Activated T-cell treated with anti-CD3 and anti-CD28 coated beads, Interleukin-2, amount 50 U/mL, for 48 hours (primary cell): Measurements from ENCODE around the gene SH2D4B.

Experiments
- DNase-seq, 2 experiments: peaks; one replicate each; pipeline ENCODE4 v3.0.0-alpha.2; 2020

Gene SH2D4B

DNA sequence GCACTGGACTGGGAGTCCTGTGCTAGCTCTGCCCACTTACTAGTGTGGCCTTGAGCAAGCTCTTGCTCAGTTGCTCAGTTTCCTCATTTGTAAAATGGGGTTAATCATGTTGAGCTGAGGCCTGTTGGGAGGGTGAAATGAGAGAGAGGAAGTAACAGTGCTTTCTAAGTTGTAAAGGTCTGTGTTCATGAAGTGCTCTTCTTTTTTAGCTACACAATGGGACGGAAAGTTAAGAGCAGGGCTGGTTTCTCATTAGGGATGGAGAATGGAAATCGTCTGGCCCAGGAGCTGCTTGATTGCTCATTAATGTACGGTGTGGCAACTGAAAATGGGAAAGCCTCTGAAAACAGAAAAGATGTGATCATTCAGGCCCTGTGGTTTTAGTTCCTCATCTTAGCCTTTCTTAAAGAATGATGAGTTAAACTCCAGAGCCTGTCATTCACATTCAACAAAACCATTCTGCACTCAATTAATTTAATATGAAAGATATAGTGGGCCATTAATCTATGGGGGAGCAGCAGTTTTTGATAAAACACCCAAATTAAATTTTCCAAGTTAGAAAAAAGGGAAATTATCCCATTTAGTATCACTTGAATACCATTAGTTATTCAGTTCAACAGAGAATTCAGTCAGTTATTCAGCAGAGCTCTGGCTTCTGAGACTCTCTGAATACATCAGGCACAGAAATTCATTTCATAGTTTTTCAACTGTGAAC is 60.5 kb downstream of the SH2D4B start:
- no peak for DNase-seq

DNA sequence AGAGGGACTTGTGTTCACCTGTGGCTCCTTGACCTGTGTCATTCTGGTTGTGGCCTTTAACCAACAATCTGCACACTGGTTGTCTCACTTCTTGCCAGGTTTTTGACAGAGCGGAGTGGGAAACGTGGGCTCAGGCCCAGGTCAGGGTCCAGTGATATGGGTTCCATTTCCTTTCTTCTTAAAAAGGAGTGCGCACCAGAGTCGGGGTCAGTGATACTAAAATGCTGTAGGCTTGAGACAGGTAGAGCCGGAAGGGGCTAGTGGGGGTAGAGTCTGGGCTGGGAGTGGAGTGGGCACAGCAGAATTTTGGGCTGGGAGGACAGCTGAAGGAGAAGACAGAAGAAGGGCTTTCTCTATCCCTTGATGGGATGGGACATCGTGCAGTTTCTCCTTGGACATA is 61.2 kb downstream of the SH2D4B start:
- no peak for DNase-seq

DNA sequence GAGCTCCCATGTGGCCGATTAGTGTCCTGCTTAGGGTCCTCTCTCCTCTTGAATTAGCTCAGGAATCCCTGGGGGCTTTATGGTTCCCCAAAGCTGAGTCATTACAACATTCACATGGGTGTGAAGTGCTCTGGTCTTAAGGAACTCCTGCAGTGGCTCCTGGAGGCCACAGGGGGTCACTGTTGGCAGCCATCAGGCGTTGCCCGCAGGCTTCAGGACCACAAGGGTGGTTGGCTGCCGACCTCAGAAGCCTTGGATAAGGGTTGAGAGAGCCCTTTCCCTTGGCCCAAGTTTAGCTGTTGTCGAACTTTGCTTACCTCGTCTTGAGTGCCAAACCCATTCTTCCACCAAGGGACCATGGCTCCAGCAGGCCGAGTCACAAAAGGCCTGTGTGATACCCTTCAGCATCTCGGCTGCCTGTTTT is 61.7 kb downstream of the SH2D4B start:
- DNase-seq = peak; percentile 41 to 59

DNA sequence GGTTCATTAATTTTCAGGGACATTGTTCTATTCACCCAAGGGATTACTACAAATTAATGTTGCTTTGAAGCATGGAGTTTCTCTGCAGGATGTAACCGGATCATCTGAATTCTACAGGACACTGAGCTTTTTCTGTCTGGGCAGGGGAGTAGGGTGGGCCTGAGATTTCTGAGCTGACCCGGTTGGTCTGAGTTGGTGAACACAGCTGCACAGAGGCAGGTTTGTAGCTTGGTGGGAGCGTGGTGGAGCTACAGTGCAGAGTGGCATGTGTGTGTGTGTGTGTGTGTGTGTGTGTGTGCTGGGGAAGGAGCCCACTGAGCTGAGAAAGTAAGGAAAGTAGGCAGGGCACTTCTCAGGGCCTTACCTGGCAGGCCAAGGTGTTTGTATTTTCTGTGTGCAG is 62.6 kb downstream of the SH2D4B start:
- DNase-seq = no peak

DNA sequence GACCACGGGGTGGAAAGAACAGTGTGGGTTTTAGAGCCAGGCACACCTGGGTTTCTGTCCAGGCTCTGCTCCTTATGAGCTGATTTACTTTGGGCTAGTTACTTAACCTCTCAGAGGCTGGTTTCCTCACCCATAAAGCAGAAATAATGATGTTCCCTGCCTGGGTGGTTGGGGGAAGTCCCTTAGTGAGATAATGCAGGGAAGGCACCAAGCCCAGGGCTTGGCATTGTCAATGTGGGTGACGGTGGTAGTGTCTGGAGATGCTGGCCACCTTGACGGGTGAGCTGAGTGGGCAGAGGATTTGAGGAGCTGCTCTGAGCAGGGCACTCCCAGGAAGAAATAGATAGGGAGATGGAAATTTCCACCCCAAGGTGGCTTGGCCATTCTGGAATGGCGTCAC is 65.2 kb downstream of the SH2D4B start:
- no peak for DNase-seq

DNA sequence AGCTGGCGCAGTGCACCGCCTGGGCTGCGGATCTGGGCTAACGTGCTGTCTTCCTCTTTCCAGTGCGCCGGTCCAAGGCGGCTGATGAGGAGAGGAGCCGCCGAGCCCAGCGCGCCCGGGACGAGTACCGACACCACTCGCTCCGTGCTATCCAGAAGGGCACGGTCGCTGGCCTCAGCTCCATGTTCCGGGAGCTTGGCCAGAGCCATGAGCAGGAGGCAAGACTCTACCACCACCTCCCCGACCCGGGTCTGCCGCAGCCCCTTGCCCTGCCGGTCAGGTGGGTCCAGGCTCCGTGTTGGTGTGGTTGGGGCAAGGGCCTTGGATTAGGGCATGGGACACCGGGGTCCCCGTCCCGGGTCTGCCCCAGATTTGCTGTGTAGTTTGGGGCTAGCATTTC is 65.8 kb downstream of the SH2D4B start:
- no peak for DNase-seq

DNA sequence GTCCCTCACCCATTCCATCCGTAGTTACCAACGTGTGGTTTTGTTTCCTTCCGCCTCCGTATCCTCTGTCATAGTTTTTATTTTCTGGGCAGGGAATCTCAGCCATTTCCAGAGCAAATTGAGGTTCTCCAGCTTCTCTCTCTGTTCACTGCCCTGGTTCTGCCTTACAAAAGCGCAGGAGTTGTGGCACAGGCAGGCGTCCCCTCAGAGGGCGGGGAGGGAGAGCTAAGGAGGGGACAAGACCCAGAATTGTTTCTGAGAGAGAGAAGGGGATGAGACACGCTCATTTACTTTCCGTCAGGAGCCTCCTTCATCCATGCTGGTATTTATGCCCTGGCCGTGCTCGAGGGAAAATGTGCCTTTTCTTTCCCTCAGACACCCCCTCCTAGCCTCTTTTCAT is 71.0 kb downstream of the SH2D4B start:
- DNase-seq = no peak

DNA sequence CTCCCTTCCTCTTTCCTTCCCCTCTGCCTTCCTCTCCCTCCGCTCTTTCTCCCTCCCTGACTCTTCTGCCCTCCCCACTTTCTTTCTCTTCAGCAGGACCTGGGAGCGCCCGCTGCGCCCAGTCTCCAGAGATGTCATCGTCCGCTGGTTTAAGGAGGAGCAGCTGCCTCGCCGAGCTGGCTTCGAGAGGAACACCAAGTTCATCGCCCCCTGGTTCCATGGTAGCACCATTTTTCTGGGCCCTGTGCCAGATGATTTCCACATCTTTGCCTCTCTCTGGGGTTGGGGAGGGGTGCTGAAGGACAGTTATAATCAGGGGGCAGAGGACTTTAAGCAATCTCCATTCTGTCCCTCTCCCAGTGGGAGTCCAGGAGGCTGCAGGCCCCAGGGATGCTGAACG is 71.6 kb downstream of the SH2D4B start:
- no peak for DNase-seq

DNA sequence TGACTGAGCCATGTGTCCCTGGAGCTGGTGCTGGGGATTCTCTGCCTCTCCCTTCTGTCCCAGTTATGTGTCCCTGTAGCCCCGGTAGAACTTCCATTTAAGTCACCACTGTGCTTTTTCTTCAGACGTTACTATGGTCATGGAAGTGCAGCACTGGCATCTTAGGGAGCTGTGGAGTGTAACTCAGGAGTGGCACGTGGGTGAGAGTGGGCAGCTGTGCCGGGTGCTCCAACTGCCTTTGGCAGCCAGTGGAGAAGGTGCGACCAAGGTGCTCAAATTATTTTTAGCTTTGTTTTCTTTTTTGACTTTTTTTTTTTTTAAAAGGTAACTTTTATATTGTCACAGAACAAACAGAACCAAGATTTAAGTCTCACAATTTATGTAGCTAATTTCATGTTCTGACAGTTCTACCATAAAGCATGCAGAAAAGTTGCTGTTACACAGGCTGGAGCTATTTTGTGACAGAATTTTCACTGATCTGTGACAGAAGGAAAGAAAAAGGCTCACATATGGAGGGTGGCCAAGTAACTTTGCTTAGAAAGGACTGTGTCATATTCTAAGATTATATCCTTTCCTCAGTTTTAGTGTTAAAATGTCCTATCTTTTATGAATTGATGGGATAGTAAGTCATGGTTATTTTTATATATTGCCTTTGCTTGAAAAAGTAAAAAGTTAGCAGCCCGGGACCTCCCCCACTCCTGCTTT is 73.9 kb downstream of the SH2D4B start:
- no peak for DNase-seq

DNA sequence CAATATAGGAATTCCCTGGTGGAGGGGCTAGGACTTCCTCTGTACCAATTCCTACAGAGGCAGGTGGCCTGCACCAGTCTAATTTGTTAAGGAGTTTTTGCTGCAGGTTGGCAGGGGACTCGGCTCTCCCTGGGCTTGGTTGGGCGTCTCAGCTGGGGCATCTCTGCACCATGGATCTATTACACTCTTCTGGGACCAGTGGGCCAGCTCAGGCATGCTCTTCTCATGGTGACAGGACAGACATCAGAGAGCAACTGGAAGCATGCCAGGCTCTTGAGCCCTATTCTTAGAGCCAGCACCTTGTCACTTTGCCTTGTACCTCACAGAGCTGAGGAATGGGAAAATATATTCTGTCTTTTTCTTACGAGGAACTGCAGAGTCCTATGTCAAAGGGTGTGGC is 74.6 kb downstream of the SH2D4B start:
- no peak for DNase-seq

DNA sequence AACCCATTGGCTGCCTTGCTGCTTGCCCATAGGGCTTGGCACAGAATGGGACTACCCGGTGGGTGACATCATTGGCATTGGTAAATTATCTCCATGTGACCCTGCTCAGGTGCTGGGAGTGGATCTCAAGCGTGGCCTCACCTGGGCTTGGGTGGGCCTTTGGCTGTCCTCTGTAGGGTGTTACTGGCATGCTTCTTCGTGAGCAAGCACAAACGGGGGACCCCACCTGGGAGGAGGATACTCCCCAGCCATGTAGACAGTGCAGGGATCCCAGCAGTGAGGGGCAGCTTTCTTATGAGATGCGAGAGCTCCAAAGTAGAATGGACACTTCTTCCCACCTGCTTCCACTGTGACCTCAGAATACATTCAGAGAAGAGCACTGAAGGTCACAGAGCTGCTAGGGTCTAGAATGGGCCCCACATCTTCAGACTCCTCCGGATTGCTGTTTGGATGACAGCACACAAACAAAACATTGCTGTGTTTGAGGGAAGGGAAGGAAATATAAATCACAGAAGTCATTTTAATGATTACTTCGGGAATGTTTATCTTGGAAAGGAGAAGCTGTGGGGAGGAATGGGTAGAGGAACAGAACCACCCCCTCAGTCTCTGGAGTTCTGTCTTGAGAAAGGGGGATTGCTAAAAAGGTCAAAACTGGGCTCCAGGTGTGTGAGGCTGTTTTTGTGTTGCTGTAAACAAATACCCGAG is 75.9 kb downstream of the SH2D4B start:
- DNase-seq = no peak

DNA sequence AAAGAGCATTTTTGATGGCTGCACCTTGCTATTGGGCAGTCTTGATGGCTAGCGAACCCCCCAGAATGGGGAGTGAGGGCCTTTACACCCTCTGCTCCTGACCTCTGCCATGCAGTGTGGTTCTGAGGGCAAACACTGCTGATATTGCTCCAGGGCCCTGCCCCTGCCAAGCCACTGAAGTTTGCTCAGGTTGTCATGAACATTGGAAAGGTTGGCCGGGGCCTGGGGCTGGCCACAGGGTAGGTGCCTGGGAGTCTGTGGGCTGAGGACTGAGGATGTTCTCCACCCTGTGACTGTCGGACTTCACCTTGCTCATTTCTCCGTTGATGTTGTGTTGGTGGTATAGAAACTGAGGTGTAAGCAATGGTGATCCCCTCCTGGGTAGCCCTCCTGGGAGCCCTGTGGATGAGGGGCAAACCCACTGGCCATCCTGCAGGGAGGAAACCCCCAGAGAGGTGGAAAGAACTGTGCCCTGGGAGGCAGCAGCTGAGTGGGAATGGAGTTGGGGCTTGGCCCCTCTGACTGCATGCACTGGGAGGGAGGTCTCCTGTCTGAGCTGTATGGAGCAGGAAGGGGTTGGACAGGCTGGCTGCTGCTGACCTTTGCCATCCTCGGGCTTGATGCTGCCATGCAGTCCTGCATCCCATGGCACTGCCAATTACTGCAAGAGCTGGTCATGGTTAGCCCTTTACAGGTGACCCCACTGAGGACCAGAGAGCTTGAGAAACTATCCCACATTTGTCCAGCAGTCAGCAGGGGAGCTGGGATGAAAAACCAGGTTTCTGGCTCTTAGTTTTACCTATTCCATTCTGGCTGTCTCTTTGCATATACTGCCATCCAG is 77.1 kb downstream of the SH2D4B start:
- DNase-seq = no peak

DNA sequence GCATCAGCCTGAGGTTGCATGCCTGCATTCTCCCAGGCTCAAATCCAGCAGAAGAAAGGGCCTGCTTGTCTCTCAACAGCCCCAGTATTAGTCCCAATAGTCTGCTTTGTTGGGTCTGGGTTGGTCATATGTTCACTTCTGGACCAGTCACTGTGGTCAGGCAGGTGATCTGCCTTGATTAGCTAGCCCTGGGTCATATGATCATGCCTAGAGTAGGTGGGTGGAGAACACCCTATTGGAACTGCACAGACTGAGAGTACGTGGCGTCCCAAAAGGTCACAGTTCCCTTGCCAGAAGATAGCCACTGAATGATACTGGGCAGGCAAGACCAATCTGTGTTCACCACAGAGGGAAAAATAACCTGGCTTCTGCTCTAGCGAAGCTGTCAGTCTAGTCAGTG is 80.1 kb downstream of the SH2D4B start:
- no peak for DNase-seq

DNA sequence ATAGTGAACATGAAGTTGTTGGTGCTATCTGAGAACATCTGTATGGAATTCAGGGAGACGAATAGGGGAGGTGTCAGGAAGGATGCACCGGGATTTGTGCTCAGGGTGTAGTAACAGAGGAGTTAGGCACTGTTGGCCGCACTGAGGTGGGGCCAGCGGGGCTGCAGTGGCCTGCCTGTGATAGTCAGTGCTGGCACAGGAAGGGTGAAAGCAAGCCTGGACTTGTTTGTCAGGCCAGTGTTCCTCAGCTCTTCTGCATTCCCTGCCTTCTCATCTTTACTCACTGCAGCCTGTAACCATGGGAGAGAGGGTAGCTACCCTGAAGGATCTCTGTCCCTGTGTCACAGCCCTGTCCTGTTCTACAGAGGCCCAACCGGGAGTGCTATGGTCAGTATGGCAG is 81.3 kb downstream of the SH2D4B start:
- DNase-seq = no peak

DNA sequence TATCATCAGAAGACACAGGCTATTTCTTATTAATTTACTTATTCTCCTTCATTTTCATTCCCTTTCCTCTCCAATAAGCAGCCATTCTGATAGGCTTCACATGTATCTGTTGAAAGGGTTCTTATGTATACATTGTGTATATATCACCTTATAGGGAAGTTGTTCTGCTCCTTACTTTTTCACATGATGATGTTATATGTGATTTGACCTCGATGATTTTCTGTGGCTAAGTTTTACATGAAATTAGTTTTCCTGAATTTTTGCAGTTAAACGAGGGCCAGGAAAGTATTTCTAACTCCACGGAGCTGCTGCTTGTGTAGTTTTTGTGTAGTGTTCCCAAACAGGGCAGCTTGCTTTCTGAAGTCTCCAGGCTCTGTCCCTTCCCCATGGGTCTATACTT is 84.5 kb downstream of the SH2D4B start:
- DNase-seq = no peak

DNA sequence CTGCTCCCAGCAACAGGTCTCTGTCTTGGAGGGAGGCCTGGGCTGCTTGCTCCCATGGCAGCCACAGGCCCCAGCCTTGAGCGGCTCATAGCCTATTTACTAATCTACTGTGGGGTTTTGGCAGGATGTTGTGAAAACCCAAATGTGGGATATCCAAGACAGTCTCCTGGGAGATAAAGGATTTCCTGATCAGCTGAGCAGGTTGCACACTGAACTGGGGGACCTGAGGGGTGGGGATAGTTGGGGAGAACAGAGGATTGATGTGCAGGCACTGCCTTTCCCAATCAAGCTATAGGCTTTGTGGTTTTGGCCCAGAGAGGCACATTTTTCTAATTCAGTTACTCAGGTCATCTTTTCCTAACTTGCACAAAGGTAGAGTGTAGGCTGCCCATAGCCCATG is 92.6 kb downstream of the SH2D4B start:
- DNase-seq = no peak

DNA sequence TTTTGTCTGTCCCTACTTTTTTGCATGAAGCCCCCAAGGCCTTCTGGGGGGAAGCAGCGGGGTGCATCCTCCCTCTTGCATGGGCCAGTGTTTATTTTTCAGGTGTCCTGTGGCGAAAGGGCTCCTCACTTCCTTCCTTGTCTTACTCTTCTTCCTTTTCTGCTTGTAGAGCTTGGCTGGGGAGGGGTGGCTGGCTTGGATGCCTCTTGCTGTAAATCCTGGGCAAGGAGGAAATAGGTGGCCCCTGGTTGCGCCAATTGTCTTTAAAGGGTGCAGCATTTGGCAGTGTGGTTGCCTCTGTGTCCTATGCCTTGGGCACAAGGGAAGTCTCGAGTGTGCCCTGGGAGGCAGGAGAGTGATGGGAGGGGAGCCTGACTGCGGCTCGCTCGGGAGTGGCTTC is 95.0 kb downstream of the SH2D4B start:
- DNase-seq = no peak

DNA sequence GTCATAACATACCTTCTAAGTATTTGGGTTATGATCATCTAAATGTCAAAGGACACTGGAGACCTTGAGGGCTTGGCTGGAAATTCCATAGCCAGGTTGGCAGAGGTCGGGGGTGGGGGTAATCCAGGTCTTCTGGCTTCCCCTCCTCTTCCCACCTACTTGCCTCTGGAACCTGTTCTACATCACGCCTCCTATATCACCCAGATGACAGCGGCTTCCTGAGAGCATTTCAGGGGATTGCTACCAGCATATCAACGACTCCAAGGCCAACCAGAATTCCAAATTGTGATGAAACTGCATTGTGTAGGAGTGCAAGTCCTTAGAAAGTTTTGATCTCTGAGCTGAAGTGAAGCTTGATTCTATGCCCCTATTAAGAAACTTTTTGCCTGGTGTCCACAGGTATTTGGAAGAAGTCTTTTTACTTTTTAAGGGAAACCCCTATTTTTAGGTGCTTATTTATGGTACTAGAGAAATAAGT is 95.7 kb downstream of the SH2D4B start:
- no peak for DNase-seq

DNA sequence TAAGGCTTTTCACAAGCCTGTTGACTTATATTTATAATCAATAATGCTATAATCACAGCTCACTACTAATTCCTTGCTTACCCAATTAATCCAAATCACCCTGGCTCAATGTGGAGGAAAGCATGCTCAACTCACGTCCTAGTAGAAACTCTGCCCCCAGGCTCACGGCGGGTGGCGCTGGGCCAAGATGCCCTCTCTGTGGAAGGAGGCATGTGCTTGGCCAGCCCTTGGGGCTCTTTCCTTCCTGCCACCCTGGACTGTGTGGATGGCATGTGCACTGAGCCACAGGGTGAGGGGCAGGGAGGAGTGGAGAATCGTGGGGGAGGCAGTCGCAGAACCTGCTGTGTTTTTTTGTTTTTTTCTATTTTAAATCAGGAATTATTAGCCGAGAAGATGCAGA is 96.2 kb downstream of the SH2D4B start:
- no peak for DNase-seq

DNA sequence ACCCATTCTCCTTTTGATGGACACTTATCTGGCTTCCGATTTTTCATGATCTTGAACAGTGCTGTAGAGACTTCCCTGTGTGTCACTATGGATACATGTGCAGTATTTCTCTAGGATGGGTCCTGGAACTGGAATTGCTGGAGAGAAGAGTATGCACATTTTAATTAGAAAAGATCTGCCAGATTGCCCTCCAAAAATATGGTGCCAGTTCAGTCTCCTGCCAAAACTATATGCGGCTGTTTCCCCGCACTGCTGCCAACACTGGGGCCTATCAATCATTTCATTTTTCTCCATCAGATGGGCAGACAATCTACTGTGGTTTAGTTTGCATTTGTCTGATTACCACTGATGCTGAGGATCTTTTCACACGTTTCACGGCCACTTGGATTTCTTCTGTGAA is 105.0 kb downstream of the SH2D4B start:
- DNase-seq = no peak

DNA sequence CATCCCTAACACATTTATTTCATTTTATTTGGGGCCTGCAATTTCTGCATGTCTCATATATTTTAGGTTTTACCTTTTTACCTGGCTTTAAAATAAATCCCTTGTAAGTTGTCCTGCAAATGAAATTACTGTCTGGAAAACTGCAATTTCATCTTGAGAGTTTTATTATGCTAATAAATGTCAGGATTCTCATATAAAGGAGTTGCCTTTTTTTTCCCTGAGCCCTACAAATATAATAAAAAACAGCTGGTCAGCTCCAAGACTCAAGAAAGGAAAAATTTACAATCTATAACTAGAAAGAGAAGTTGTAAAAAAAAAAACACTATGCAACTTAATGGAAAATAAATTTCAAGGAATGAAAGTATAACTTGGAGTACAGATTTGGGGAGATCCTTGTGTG is 108.7 kb downstream of the SH2D4B start:
- no peak for DNase-seq

DNA sequence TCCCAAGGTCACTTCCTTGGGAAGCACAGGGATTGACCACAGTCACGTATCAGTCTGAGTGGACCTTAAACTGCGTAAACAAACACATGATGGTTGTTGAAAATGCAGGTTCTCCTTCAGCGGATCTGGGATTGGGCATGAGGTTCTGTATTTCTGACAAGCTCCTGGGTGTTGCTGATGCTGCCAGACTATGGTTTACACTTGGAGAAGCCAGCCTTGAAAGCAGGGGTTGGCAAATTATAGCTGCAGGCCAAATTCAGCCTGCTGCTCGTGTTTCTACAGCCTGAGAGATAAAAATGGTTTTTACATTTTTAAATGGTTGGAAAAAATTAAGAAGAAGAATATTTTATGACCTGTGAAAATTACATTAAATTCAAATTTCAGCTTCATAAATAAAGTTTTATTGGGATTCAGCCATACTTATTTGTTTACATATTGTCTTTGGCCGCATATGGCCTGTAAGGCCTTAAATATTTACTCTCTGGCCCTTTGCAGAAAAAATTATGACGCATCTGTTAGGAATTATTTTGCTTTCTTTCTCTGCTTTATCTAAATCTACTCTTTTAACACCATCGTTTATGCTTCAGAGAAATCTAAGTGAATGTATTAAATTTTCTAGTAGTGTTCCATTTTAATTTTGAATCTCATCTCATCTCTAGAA is 109.6 kb downstream of the SH2D4B start:
- DNase-seq = no peak

DNA sequence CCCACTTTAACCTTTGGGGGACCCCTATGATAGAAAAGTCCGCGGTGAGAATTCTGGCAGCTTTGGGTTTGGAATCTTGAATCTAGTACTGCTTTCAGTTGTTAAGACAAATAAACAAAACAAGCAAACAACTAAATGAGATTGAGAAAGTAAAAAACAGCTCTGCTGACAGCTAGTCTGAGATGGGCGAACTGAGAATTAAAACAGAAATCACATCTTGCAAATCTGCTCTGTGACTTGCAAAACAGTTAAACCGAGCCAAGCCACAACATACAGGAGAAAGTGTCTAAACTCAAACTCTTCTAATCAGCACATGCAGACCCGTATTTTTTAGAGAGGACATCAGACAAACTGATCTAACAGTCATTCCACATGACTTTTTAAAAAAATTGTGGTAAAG is 110.4 kb downstream of the SH2D4B start:
- DNase-seq = no peak
